ENCODE results near the gene C11orf24.
"Not testable (repeated sequence)": the region's sequence is repeated elsewhere in the genome, so short reads cannot be mapped to it uniquely, and the experiment has no call there.

Gene C11orf24

GRCh38 chr11:68298659-68299516 is 27.1 kb upstream of the C11orf24 start:
- DNase-seq (ENCODE audit: low read depth) = no peak

DNA sequence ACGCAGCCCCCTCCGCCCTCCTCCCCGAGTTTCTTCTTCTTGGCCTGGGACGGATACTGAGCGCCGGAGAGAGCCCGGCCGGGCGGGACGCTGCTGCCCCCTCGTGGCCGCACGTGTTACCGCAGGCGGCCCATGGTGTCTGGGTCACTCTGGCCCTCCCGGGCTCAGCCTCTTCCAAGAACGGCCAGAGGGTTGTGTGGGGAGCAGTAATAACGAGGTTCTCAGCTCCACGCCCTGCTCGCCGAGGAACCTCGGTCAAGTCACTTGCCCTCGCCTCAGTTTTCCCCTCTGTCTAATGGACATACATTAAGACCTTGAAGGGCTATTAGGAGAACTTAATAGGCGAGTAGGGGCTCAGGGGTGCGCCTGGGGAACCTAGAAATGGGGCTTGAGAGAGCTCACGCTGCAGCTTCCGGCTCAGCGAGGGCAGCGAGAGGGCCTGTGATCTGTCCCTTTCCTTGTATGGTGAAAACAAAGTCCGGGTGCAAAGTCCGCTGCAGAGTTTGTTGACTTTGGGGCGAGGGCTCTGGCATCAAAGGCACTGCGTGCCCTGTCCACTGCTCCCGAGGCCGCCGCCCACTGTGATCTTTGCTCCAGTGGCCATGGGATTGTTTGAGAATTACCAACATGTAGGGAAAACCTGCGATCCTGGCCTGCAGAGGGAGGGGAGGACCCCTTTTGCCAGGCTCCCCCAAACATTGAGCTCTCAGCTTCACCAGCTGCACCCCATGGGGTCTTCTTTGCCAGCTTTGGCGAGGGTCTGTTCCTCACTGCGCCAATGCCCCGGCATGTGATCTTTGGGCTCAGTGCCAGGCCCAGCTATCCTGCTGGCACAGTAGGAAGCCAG is 26.3 kb upstream of the C11orf24 start:
- DNase-seq (ENCODE audit: low read depth) = peak; percentile 47

- no peak for DNase-seq (ENCODE audit: low read depth)
These were observed 25.7 kb upstream of the C11orf24 start for GRCh38 chr11:68297494-68297811.

GRCh38 chr11:68297052-68297378 is 25.2 kb upstream of the C11orf24 start:
- DNase-seq (ENCODE audit: low read depth) = no peak

- no peak for DNase-seq (ENCODE audit: low read depth)
These were observed 24.7 kb upstream of the C11orf24 start for GRCh38 chr11:68296344-68297051.

DNA sequence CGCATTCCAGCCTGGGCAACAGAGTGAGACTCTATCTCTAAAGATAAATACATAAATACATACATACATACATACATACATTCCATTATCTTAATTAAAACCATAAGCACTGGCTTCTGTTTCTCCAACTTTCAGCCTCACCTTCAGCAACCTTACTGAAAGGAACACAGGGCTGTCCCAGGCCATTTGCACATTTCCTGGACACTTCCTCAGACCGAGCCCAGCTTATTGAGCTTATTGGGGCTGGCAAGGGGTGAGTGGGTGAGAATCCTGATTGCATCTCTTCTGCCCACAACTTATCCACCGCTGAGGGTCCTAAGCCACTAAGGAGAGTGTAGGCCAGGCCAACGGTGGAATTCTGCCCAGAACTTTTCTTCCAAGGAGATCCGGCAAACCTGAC is 24.2 kb upstream of the C11orf24 start:
- DNase-seq (ENCODE audit: low read depth) = no peak

- DNase-seq (ENCODE audit: low read depth) = no peak
These were observed 23.5 kb upstream of the C11orf24 start for GRCh38 chr11:68295271-68295670.

- no peak for DNase-seq (ENCODE audit: low read depth)
These were observed 21.9 kb upstream of the C11orf24 start for GRCh38 chr11:68293708-68294107.

- no peak for DNase-seq (ENCODE audit: low read depth)
These were observed 17.7 kb upstream of the C11orf24 start for GRCh38 chr11:68289456-68289855.

DNA sequence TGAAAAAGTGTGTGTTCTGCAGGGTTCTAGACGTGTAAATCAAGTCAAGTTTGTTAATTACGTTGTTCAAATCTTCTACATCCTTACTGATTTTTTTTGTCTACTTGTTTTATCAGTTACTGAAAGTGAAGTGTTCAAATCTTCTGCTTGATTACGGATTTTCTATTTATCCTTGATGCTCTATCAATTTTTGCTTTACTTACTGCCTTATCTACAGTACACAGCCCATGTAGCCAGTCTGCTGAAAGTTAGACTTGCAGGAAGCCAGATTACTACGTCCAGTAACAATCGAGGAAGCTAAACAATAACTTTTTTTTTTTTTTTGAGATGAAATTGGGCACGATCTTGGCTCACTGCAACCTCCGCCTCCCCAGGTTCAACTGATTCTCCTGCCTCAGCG is 15.6 kb upstream of the C11orf24 start:
- no peak for DNase-seq (ENCODE audit: low read depth)

GRCh38 chr11:68284588-68284987 is 12.8 kb upstream of the C11orf24 start:
- not testable (repeated sequence) for DNase-seq (ENCODE audit: low read depth)

- no peak for DNase-seq (ENCODE audit: low read depth)
These were observed 11.1 kb upstream of the C11orf24 start for GRCh38 chr11:68282861-68283230.

DNA sequence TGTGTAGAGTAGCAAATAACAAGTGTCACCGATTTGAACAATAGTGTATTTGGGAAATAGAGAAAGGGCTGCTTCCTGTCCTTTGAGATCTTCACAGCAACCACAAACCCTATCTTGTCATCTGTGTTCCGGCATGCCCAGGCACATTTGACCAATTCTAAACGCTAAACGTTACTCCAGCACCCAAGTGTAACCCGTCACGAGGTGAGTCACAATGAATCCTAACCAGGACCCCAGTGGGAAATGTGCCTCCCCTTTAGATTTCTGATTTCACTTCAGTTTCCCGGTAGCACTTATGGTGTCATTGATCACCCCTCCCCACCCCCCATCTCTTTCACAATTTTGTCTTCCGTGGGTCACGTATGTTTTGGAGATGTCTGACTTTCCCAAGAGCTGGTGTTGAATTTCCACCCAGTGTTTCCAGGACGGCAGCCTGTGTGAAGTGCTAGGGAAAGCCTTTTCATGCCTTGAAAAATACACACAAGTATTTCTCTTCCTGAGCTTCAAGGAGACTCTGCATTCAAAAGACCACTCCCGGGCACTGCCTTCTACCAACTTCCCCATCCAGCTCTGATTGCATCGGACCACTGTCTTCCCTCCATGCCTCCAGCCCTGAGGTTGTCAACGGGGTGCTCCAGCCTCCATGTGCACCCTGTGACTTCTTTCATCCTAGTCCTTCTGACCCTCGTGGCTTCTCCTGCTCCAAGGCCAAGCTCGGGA is 10.5 kb upstream of the C11orf24 start:
- DNase-seq (ENCODE audit: low read depth) = no peak

- DNase-seq (ENCODE audit: low read depth) = no peak
These were observed 7.9 kb upstream of the C11orf24 start for GRCh38 chr11:68279676-68280075.

DNA sequence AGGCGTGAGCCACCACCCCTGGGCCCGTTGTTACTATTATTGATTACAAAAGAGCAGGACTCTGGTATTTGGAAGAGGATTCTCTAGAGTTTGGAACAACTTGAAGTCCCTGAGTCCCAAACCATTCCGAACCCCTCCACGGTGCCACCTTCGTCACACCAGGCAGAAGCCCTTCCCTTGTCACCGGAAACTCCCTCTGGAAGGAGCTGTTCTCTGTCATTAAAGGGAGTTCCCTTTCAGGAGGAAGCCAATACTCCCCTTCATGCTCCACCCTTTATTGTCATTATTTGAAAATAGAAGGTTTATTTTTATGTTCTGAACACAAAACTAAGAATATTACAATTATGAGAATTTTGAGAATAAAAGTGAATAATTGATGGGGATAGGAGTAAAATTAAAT is 5.1 kb upstream of the C11orf24 start:
- no peak for DNase-seq (ENCODE audit: low read depth)

DNA sequence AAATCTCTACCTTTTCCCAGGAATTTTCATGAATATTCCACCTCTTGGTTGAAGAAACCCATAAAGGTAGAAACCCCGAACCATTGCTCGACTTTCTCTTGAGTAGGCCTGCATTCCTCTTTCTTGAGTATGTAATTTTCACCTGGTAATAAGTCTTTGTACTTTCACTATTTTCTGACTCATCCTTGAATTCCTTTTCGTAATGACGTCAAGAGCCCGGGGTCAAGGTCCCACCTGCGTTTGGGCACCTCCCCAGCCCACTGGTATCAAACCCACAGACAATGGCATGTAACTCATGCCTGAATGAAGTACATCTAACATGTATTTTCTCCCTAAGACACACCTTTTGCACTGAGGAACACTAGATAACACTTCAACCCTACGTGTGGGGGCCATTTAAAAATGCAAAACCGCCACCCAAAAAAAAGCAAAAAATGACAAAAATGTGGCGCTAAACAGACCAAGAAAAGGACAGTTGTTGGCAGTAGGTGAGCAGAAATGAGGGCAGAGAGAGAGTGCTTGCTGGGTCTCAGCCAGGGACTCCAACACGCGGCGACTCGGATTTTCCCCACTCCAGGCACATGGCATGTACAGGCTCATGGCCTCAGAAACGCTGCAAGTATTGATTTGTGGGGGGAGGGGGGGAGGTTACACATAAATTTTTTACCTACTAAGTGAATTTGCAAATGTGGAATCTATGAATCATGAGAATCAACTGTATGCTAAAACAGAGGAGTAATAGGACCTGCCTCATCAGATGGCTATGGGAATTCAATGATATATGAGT is 4.1 kb upstream of the C11orf24 start:
- no peak for DNase-seq (ENCODE audit: low read depth)

DNA sequence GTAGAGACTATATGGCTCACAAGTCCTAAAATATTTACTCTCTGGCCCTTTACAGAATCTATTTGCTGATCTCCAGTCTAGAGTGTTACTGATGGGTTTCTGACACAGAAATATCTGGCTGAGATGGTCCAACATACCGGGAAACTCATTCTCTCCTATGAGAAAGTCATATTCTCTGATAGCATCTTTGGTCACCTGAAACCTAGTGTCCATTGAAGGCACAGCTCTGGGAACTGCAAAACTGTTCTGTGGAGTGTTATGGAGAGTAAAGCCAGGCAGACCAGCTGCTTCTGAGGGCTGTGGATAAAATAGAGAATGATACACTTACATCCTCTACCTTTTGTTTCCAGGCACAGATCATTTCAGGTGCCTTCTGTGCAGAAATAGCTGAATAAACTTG is 2.5 kb upstream of the C11orf24 start:
- no peak for DNase-seq (ENCODE audit: low read depth)

- DNase-seq (ENCODE audit: low read depth) = no peak
These were observed 1.4 kb upstream of the C11orf24 start for GRCh38 chr11:68273026-68273738.

DNA sequence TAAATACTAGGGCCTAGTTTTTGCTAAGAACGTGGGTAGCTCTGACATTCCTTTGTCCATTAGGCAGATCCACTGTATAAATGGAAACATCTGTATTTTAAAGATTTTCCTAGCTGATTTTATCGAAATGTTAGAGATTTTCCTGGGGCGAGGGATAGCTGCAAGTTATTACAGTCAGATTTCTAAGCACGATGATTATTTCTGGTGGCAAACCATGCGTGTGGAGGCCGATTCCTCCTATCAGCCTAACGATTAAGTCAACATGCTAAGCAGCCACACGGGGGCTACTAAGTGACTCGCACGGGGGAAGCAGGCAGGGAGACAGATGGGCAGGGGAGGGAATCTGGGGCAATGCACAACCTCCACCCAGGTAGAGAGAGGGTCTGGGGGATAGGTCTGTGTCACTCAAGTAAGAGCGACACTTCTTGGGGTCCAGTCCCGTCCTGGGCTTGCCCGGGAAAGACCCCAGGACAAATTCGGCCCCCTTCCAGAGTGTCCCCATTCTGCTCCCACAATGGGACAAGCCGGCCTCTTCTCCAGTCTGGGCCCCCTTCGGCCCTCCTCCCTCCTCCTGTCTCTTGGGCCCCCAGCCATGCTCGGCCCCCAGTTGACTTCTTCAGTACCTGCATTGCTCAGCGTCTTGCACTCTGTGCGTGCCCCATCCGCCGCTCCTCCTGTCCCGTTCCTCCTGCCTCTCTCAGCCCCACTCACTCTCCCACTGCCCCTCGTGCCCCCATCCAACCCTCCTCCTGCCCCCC is 571 bp downstream of the C11orf24 start:
- DNase-seq (ENCODE audit: low read depth) = peak; percentile 13
